ENCODE results near the gene PER3. TPM values are rescaled to one million over a fixed set of nuclear protein-coding genes. Genes with fewer than 3 reads are reported as not detected.

Gene PER3
- polyA plus RNA-seq (ENCODE audit: insufficient read length): 4.3 TPM

GRCh38 chr1:7783826-7784491, at the start of gene PER3:
Gene PER3 (plus strand): TSS chr1:7784291. CDS start chr1:7784878, 587 bp downstream.
- peak; percentile 72 for DNase-seq (ENCODE audit: low read depth)

- DNase-seq (ENCODE audit: low read depth): no peak
Observed at GRCh38 chr1:7738044-7738443, 46.0 kb upstream of the PER3 start.

- no peak for DNase-seq (ENCODE audit: low read depth)
Observed at GRCh38 chr1:7743346-7743745, 40.7 kb upstream of the PER3 start.

GRCh38 chr1:7744882-7745281, 39.2 kb upstream of the PER3 start:
- no peak for DNase-seq (ENCODE audit: low read depth)

GRCh38 chr1:7745783-7746182, 38.3 kb upstream of the PER3 start:
- DNase-seq (ENCODE audit: low read depth): no peak

GRCh38 chr1:7747605-7748004, 36.5 kb upstream of the PER3 start:
- DNase-seq (ENCODE audit: low read depth): no peak

- DNase-seq (ENCODE audit: low read depth): no peak
Observed at GRCh38 chr1:7749126-7749525, 35.0 kb upstream of the PER3 start.

GRCh38 chr1:7751174-7751573, 32.9 kb upstream of the PER3 start:
- DNase-seq (ENCODE audit: low read depth): no peak

- peak; percentile 62 for DNase-seq (ENCODE audit: low read depth)
Observed at GRCh38 chr1:7752512-7753417, 31.3 kb upstream of the PER3 start.

GRCh38 chr1:7753641-7754040, 30.4 kb upstream of the PER3 start:
- no peak for DNase-seq (ENCODE audit: low read depth)

GRCh38 chr1:7754234-7754633, 29.9 kb upstream of the PER3 start:
- DNase-seq (ENCODE audit: low read depth): no peak

GRCh38 chr1:7755448-7755847, 28.6 kb upstream of the PER3 start:
- no peak for DNase-seq (ENCODE audit: low read depth)

- DNase-seq (ENCODE audit: low read depth): no peak
Observed at GRCh38 chr1:7760245-7760644, 23.8 kb upstream of the PER3 start.

GRCh38 chr1:7761103-7761502, 23.0 kb upstream of the PER3 start:
- DNase-seq (ENCODE audit: low read depth): no peak

GRCh38 chr1:7767176-7767575, 16.9 kb upstream of the PER3 start:
- no peak for DNase-seq (ENCODE audit: low read depth)

- DNase-seq (ENCODE audit: low read depth): no peak
Observed at GRCh38 chr1:7768583-7768982, 15.5 kb upstream of the PER3 start.

- no peak for DNase-seq (ENCODE audit: low read depth)
Observed at GRCh38 chr1:7769673-7770412, 14.2 kb upstream of the PER3 start.

GRCh38 chr1:7770669-7770996, 13.5 kb upstream of the PER3 start:
- DNase-seq (ENCODE audit: low read depth): no peak

GRCh38 chr1:7770997-7771822, 12.9 kb upstream of the PER3 start, which contains the start of gene VAMP3:
Gene VAMP3 (plus strand): TSS chr1:7771296. CDS start chr1:7771384, 88 bp downstream.
- DNase-seq (ENCODE audit: low read depth): no peak

GRCh38 chr1:7771823-7772299, 12.2 kb upstream of the PER3 start:
- no peak for DNase-seq (ENCODE audit: low read depth)

- DNase-seq (ENCODE audit: low read depth): no peak
Observed at GRCh38 chr1:7777591-7777990, 6.5 kb upstream of the PER3 start.

Data from forelimb muscle (tissue), 1 donor.